GOT3 (cell line): Measurements from ENCODE around the gene PRKD1.
"Not testable (repeated sequence)": the region's sequence is repeated elsewhere in the genome, so short reads cannot be mapped to it uniquely, and the experiment has no call there.

Source experiments
- DNase-seq: peaks from one replicate; lab custom pipeline; 2025; ENCODE audit warnings: mixed read lengths; lab: John Stamatoyannopoulos, UW

PRKD1 gene

GRCh38 chr14:29900609-29901350 is 26.9 kb downstream of the PRKD1 start:
- no peak for DNase-seq

- no peak for DNase-seq
Observed at GRCh38 chr14:29898470-29898869, 29.2 kb downstream of the PRKD1 start.

GRCh38 chr14:29897181-29897580 is 30.5 kb downstream of the PRKD1 start:
- DNase-seq: no peak

- DNase-seq: no peak
Observed at GRCh38 chr14:29896354-29896821, 31.3 kb downstream of the PRKD1 start.

- no peak for DNase-seq
Observed at GRCh38 chr14:29895591-29896083, 32.0 kb downstream of the PRKD1 start.

GRCh38 chr14:29893989-29894388 is 33.7 kb downstream of the PRKD1 start:
- DNase-seq: no peak

GRCh38 chr14:29892327-29892726 is 35.3 kb downstream of the PRKD1 start:
- no peak for DNase-seq

GRCh38 chr14:29885988-29886387 is 41.7 kb downstream of the PRKD1 start:
- no peak for DNase-seq

GRCh38 chr14:29868000-29868399 is 59.6 kb downstream of the PRKD1 start:
- no peak for DNase-seq

GRCh38 chr14:29865299-29865698 is 62.3 kb downstream of the PRKD1 start:
- no peak for DNase-seq

GRCh38 chr14:29861996-29862395 is 65.7 kb downstream of the PRKD1 start:
- no peak for DNase-seq

GRCh38 chr14:29858299-29858698 is 69.3 kb downstream of the PRKD1 start:
- DNase-seq: no peak

GRCh38 chr14:29857551-29857950 is 70.1 kb downstream of the PRKD1 start:
- DNase-seq: no peak

GRCh38 chr14:29856516-29856915 is 71.1 kb downstream of the PRKD1 start:
- DNase-seq: no peak

GRCh38 chr14:29853691-29854090 is 74.0 kb downstream of the PRKD1 start:
- not testable (repeated sequence) for DNase-seq

GRCh38 chr14:29853272-29853671 is 74.4 kb downstream of the PRKD1 start:
- no peak for DNase-seq

- no peak for DNase-seq
Observed at GRCh38 chr14:29851397-29851796, 76.2 kb downstream of the PRKD1 start.

- DNase-seq: no peak
Observed at GRCh38 chr14:29847056-29847380, 80.6 kb downstream of the PRKD1 start.

GRCh38 chr14:29846339-29847055 is 81.2 kb downstream of the PRKD1 start:
- DNase-seq: no peak

- no peak for DNase-seq
Observed at GRCh38 chr14:29843981-29844380, 83.7 kb downstream of the PRKD1 start.

GRCh38 chr14:29842228-29842627 is 85.4 kb downstream of the PRKD1 start:
- DNase-seq: no peak

- DNase-seq: not testable (repeated sequence)
Observed at GRCh38 chr14:29840369-29840892, 87.2 kb downstream of the PRKD1 start.

GRCh38 chr14:29839691-29840090 is 88.0 kb downstream of the PRKD1 start:
- DNase-seq: not testable (repeated sequence)
